NCI-H524 (cell line): Measurements from ENCODE around the gene MTF1.
"Not testable (repeated sequence)": the region's sequence is repeated elsewhere in the genome, so short reads cannot be mapped to it uniquely, and the experiment has no call there.

Experiments used
- DNase-seq, 2 experiments: peaks; one replicate each; lab custom pipeline; 2025; lab: John Stamatoyannopoulos, UW

The MTF1 gene

GRCh38 chr1:37793773-37794371 is 65.5 kb downstream of the MTF1 start, which contains the start of gene MANEAL:
TSS of gene MANEAL (plus strand) at chr1:37793847. CDS start at chr1:37794183, 336 bp downstream.
- peak in 1 of 2 experiments; percentile 57 for DNase-seq

- no peak for DNase-seq
Observed at GRCh38 chr1:37792943-37793686, 66.3 kb downstream of the MTF1 start.

GRCh38 chr1:37782491-37782890 is 76.9 kb downstream of the MTF1 start:
- no peak for DNase-seq

- no peak for DNase-seq
Observed at GRCh38 chr1:37778654-37779053, 80.7 kb downstream of the MTF1 start.

- DNase-seq, result no peak
Observed at GRCh38 chr1:37776946-37777516, 82.4 kb downstream of the MTF1 start.

- not testable (repeated sequence) for DNase-seq
Observed at GRCh38 chr1:37771440-37771839, 88.0 kb downstream of the MTF1 start.

- DNase-seq, result no peak
Observed at GRCh38 chr1:37767488-37767887, 91.9 kb downstream of the MTF1 start.

- DNase-seq, result peak; percentile 27 to 71
Observed at GRCh38 chr1:37765916-37766664, 93.3 kb downstream of the MTF1 start.

- DNase-seq, result peak; percentile 85 to 89
Observed at GRCh38 chr1:37764888-37765441, 94.4 kb downstream of the MTF1 start, which contains the start of gene EPHA10. TSS of gene EPHA10 (minus strand) at chr1:37765120. CDS start at chr1:37765066, 54 bp downstream.

GRCh38 chr1:37764414-37764825 is 95.0 kb downstream of the MTF1 start:
- DNase-seq, result no peak

GRCh38 chr1:37763791-37764413 is 95.5 kb downstream of the MTF1 start:
- no peak for DNase-seq

GRCh38 chr1:37762516-37762915 is 96.9 kb downstream of the MTF1 start:
- no peak for DNase-seq

GRCh38 chr1:37761416-37762095 is 97.8 kb downstream of the MTF1 start:
- no peak for DNase-seq
